GM20000 (cell line): Measurements from ENCODE around the gene ACBD6.

Experiments
- DNase-seq: peaks from one replicate; pipeline ENCODE4 v3.0.0; 2012; ENCODE audit warnings: low spot score
- CTCF ChIP-seq: IDR thresholded peaks from 2 replicates; pipeline ENCODE4 v1.5.1; 2012; ENCODE audit warnings: mild to moderate bottlenecking, control low read depth; ENCODE audit errors: extremely low read depth, missing control alignments

The ACBD6 gene

GRCh38 chr1:180345148-180345547 is 157.2 kb downstream of the ACBD6 start:
- TF ChIP-seq CTCF = no peak
- DNase-seq = no peak

GRCh38 chr1:180343921-180344769 is 158.2 kb downstream of the ACBD6 start:
- DNase-seq = no peak
- TF ChIP-seq CTCF = no peak

- no peak for TF ChIP-seq CTCF
- no peak for DNase-seq
Observed at GRCh38 chr1:180327089-180327488, 175.3 kb downstream of the ACBD6 start.

GRCh38 chr1:180312926-180313325 is 189.5 kb downstream of the ACBD6 start:
- DNase-seq = no peak
- no peak for TF ChIP-seq CTCF

GRCh38 chr1:180311011-180311730 is 191.2 kb downstream of the ACBD6 start:
- no peak for TF ChIP-seq CTCF
- no peak for DNase-seq

- TF ChIP-seq CTCF = no peak
- DNase-seq = no peak
Observed at GRCh38 chr1:180310095-180310494, 192.3 kb downstream of the ACBD6 start.

GRCh38 chr1:180309338-180309737 is 193.0 kb downstream of the ACBD6 start:
- no peak for DNase-seq
- no peak for TF ChIP-seq CTCF
